A549 (cell line): Measurements from ENCODE around the gene UIMC1. TPM values are rescaled to one million over a fixed set of nuclear protein-coding genes. Genes with fewer than 3 reads are reported as not detected.

Experiments
- ATAC-seq, 2 experiments: fragments of 200-7000 bp in 1 of 2; fragments of >200 bp in 1 of 2; cut with Nextera tagmentation in 1 of 2; cut with Tn5 transposase in 1 of 2; 3 replicates each; pipeline versions ENCODE4 v1.8.0 to v1.9.1; 2018 to 2020; ENCODE audit warnings: mild to moderate bottlenecking in 1 of 2, moderate library complexity in 1 of 2
- CTCF ChIA-PET: fragments of 300-600 bp; sonication (Branson Sonifier 250); formaldehyde crosslinking; extraction: SDS; loops from one replicate; lab custom pipeline; 2021; ENCODE audit warnings: antibody characterized with exemption, inconsistent platforms; lab: Yijun Ruan, JAX
- POLR2A ChIA-PET: fragments of 350-600 bp; formaldehyde crosslinking; extraction: SDS; loops from one replicate; lab custom pipeline; 2021; ENCODE audit warnings: antibody characterized with exemption, inconsistent platforms; lab: Yijun Ruan, JAX
- DNase-seq, 2 experiments: peaks; one replicate each; pipeline versions ENCODE4 v3.0.0 to v3.0.0-alpha.2; 2011 to 2016; ENCODE audit warnings: low read depth in 1 of 2, low spot score in 1 of 2
- FAIRE-seq: peaks from 2 replicates; lab custom pipeline; 2011; peaks lifted over from hg19 to GRCh38; lab: Jason Lieb, UNC
- H3K27ac ChIP-seq, 2 experiments: fragments of >200 bp; sonication (Bioruptor Twin); formaldehyde crosslinking; 3 replicates each; pipeline ENCODE4 v1.5.1; 2016 to 2017
- H3K4me1 ChIP-seq: fragments of >200 bp; sonication (Bioruptor Twin); formaldehyde crosslinking; 3 replicates; pipeline ENCODE4 v1.6.1; 2016
- H3K4me2 ChIP-seq: fragments of >200 bp; sonication (Bioruptor Twin); formaldehyde crosslinking; 3 replicates; pipeline ENCODE4 v1.6.1; 2016
- H3K4me3 ChIP-seq: fragments of >200 bp; sonication (Bioruptor Twin); formaldehyde crosslinking; 3 replicates; pipeline ENCODE4 v1.5.1; 2016
- H3K9me3 ChIP-seq: fragments of >200 bp; sonication (Bioruptor Twin); formaldehyde crosslinking; 3 replicates; pipeline ENCODE4 v1.6.1; 2016
- ATOH8 ChIP-seq: fragments of 250-450 bp; sonication (Bioruptor Pico); IDR thresholded peaks from 2 replicates; pipeline ENCODE4 v1.5.0; 2020; ENCODE audit warnings: low read depth, mild to moderate bottlenecking, moderate library complexity
- BCL3 ChIP-seq: fragments of >200 bp; sonication (Bioruptor Twin); formaldehyde crosslinking; IDR thresholded peaks from 3 replicates; pipeline ENCODE4 v1.6.1; 2016
- BHLHE40 ChIP-seq: IDR thresholded peaks from 2 replicates; pipeline ENCODE4 v1.6.1; 2012; ENCODE audit warnings: low read depth, low read length, inconsistent platforms
- CBX2 ChIP-seq: fragments of 200-600 bp; sonication (generic); IDR thresholded peaks from 2 replicates; pipeline ENCODE4 v1.6.1; 2016; ENCODE audit warnings: low read depth, mild to moderate bottlenecking, borderline replicate concordance
- CBX8 ChIP-seq: fragments of 200-600 bp; sonication (generic); IDR thresholded peaks from 2 replicates; pipeline ENCODE4 v1.6.1; 2016
- CHD4 ChIP-seq: fragments of 200-600 bp; sonication (generic); IDR thresholded peaks from 2 replicates; pipeline ENCODE4 v1.6.1; 2016; ENCODE audit warnings: antibody characterized with exemption, mild to moderate bottlenecking, borderline replicate concordance
- EHF ChIP-seq: fragments of 250-450 bp; sonication (Bioruptor Pico); IDR thresholded peaks from 2 replicates; pipeline ENCODE4 v1.5.0; 2020; ENCODE audit warnings: mild to moderate bottlenecking
- EHMT2 ChIP-seq: fragments of 200-600 bp; sonication (generic); IDR thresholded peaks from 2 replicates; pipeline ENCODE4 v1.6.1; 2016; ENCODE audit warnings: antibody characterized with exemption, low read depth, mild to moderate bottlenecking, moderate library complexity
- ESRRA ChIP-seq: fragments of 150-350 bp; IDR thresholded peaks from 2 replicates; pipeline ENCODE4 v1.6.1; 2014; ENCODE audit warnings: mild to moderate bottlenecking, low read length, borderline replicate concordance
- FOSL2 ChIP-seq, 2 experiments: fragments of 450-650 bp in 1 of 2; fragments of >200 bp in 1 of 2; sonication (Bioruptor Twin) in 1 of 2; formaldehyde crosslinking; IDR thresholded peaks; 2 replicates each; pipeline versions ENCODE4 v1.5.0 to v1.6.1; 2016 to 2020; ENCODE audit warnings: mild to moderate bottlenecking in 1 of 2, moderate library complexity in 1 of 2
- GATA3 ChIP-seq: IDR thresholded peaks from 2 replicates; pipeline ENCODE4 v1.6.1; 2012; ENCODE audit warnings: borderline replicate concordance
- HDAC2 ChIP-seq: fragments of 200-600 bp; sonication (generic); IDR thresholded peaks from 2 replicates; pipeline ENCODE4 v1.6.1; 2016
- HES2 ChIP-seq: fragments of >200 bp; sonication (Bioruptor Twin); formaldehyde crosslinking; IDR thresholded peaks from 2 replicates; pipeline ENCODE4 v1.6.1; 2016
- HOXA7 ChIP-seq: fragments of 250-450 bp; sonication (Bioruptor Pico); IDR thresholded peaks from 2 replicates; pipeline ENCODE4 v1.5.0; 2020; ENCODE audit warnings: mild to moderate bottlenecking, moderate library complexity
- HOXB13 ChIP-seq: fragments of 250-450 bp; sonication (Bioruptor Pico); IDR thresholded peaks from 2 replicates; pipeline ENCODE4 v1.5.0; 2020; ENCODE audit warnings: low read depth, mild to moderate bottlenecking, moderate library complexity
- JUN ChIP-seq, 2 experiments: fragments of >200 bp; sonication (Bioruptor Twin); formaldehyde crosslinking; IDR thresholded peaks; 2 replicates in 1 of 2; 3 replicates in 1 of 2; pipeline ENCODE4 v1.6.1; 2016 to 2017
- KDM1A ChIP-seq: fragments of 200-600 bp; sonication (generic); IDR thresholded peaks from 2 replicates; pipeline ENCODE4 v1.6.1; 2016; ENCODE audit warnings: low read depth, mild to moderate bottlenecking
- KDM5A ChIP-seq: fragments of 200-600 bp; sonication (generic); IDR thresholded peaks from 2 replicates; pipeline ENCODE4 v1.6.1; 2016; ENCODE audit warnings: antibody characterized with exemption, mild to moderate bottlenecking
- MAFK ChIP-seq: fragments of 450-650 bp; IDR thresholded peaks from 2 replicates; pipeline ENCODE4 v1.6.1; 2014; ENCODE audit not compliant: partially characterized antibody
- MAZ ChIP-seq: fragments of 150-350 bp; IDR thresholded peaks from 2 replicates; pipeline ENCODE4 v1.6.1; 2014; ENCODE audit warnings: antibody characterized with exemption, low read depth, low read length, borderline replicate concordance
- MYC ChIP-seq: IDR thresholded peaks from 2 replicates; pipeline ENCODE4 v1.6.1; 2012; ENCODE audit warnings: mild to moderate bottlenecking, inconsistent platforms, low read length, improper control_type of control experiment, borderline replicate concordance
- POLR2A ChIP-seq: IDR thresholded peaks from 2 replicates; pipeline ENCODE4 v1.6.1; 2012; ENCODE audit warnings: mild to moderate bottlenecking, low read length
- POLR2AphosphoS2 ChIP-seq: conservative IDR thresholded peaks from 2 replicates; pipeline ENCODE4 v1.6.1; 2012; ENCODE audit warnings: low read length, improper control_type of control experiment, inconsistent platforms
- RARB ChIP-seq: fragments of 250-450 bp; sonication (Bioruptor Pico); IDR thresholded peaks from 2 replicates; pipeline ENCODE4 v1.8.0; 2021; ENCODE audit warnings: mild to moderate bottlenecking, moderate library complexity
- RFX5 ChIP-seq: fragments of 450-650 bp; IDR thresholded peaks from 2 replicates; pipeline ENCODE4 v1.7.1; 2014; ENCODE audit warnings: antibody characterized with exemption, mild to moderate bottlenecking, moderate library complexity
- SREBF2 ChIP-seq: fragments of 450-650 bp; IDR thresholded peaks from 2 replicates; pipeline ENCODE4 v1.6.1; 2014; ENCODE audit warnings: mild to moderate bottlenecking, moderate library complexity
- TP53 ChIP-seq: fragments of 250-450 bp; sonication (Bioruptor Pico); IDR thresholded peaks from 2 replicates; pipeline ENCODE4 v1.5.0; 2021; ENCODE audit warnings: mild to moderate bottlenecking, moderate library complexity
- USF2 ChIP-seq: fragments of 450-650 bp; IDR thresholded peaks from 2 replicates; pipeline ENCODE4 v1.6.1; 2014; ENCODE audit warnings: antibody characterized with exemption
- WGBS: methylation state at CpG from one replicate; pipeline ENCODE4 v1.1.6; 2017; ENCODE audit errors: missing lambda C conversion rate; 5-methylcytosine and 5-hydroxymethylcytosine counted together
- polyA plus RNA-seq, 4 experiments: library from polyadenylated mRNA; depleted of rRNA in 3 of 4; stranded (reverse); fragments of >200 nt; fragmentation: RNase III in 1 of 4; extraction: RNeasy Plus Mini Kit Qiagen cat#74134 plus additional on column Dnase treatment in 1 of 4; gene quantifications; 2 replicates in 3 of 4; 3 replicates in 1 of 4; pipeline ENCODE4 v1.2.3, GENCODE V29; 2011 to 2017

The UIMC1 gene
- polyA plus RNA-seq, 2 of the 4 experiments (the other 2 are of a cell fraction), result 47.8 to 52.5 TPM

- Histone ChIP-seq H3K27ac (no peak overlapping the region), H3K9me3 (no peaks in the 10 kb centered on the region), H3K4me3 (no peak overlapping the region), H3K4me1 (no peaks in the 10 kb centered on the region), H3K4me2 (no peak overlapping the region)
- ChIA-PET CTCF (interaction anchor here (1.0 to 1.5 kb wide), 5 partner anchors 10 to 286 kb away, joined by 3 to 4 read pairs (median 3); no protein-coding TSS in a partner anchor), POLR2A (no interaction called here)
- TF ChIP-seq USF2 (no peak), EHMT2 (no peak), MAFK (no peak), EHF (no peak), BCL3 (no peak), CHD4 (no peak), CBX8 (no peak), HES2 (no peak), RARB (CRISPR knock-in tag) (no peak), KDM1A (no peak), MYC (no peak)
- no peak for FAIRE-seq
- 89% methylated on average over 1 of the region's 1 CpG for WGBS
- no peak for DNase-seq
- no peak for ATAC-seq
Observed at GRCh38 chr5:176943816-176944215, 62.8 kb downstream of the UIMC1 start.

- Histone ChIP-seq H3K4me3 (no peak overlapping the region), H3K27ac (no peak overlapping the region), H3K9me3 (no peaks in the 10 kb centered on the region), H3K4me2 (no peak overlapping the region), H3K4me1 (no peaks in the 10 kb centered on the region)
- 84% methylated on average over 9 of the region's 9 CpGs for WGBS
- TF ChIP-seq KDM5A (no peak), TP53 (CRISPR knock-in tag) (no peak), POLR2AphosphoS2 (no peak), HES2 (no peak), BHLHE40 (no peak)
- ATAC-seq (no peak), FAIRE-seq (no peak), DNase-seq (no peak)
- ChIA-PET POLR2A (interaction anchor here (0.6 kb wide), 1 partner anchor 172 kb away, joined by 3 read pairs; no protein-coding TSS in a partner anchor), CTCF (interaction anchor here (0.7 to 1.5 kb wide), 5 partner anchors 23 to 281 kb away, joined by 3 to 4 read pairs (median 3); no protein-coding TSS in a partner anchor)
Observed at GRCh38 chr5:176941951-176942350, 64.6 kb downstream of the UIMC1 start.

GRCh38 chr5:176938472-176938871 lies 68.1 kb downstream of the UIMC1 start:
- 95% methylated on average over 1 of the region's 1 CpG for WGBS
- ATAC-seq (no peak), FAIRE-seq (no peak), DNase-seq (no peak)
- H3K4me2 ChIP-seq, result no peak overlapping the region
- POLR2A ChIA-PET, result no interaction called here
- H3K4me1 ChIP-seq, result no peaks in the 10 kb centered on the region
- H3K4me3 ChIP-seq, result no peak overlapping the region
- no peak overlapping the region for H3K27ac ChIP-seq
- CTCF ChIA-PET, result interaction anchor here (0.8 to 1.6 kb wide), 7 partner anchors 10 to 278 kb away, joined by 3 to 6 read pairs (median 3); no protein-coding TSS in a partner anchor
- H3K9me3 ChIP-seq, result no peaks in the 10 kb centered on the region
- TF ChIP-seq ATOH8 (CRISPR knock-in tag) (no peak), HOXA7 (CRISPR knock-in tag) (no peak), MAZ (no peak), ESRRA (no peak), HDAC2 (no peak), FOSL2 (IDR thresholded peaks at IDR 0.05) (no peak), FOSL2 (CRISPR knock-in tag; IDR thresholded peaks at IDR 0.05) (no peak), GATA3 (no peak), USF2 (no peak), JUN (IDR thresholded peaks at IDR 0.05) (no peak), POLR2A (no peak), RFX5 (no peak), CBX8 (no peak), SREBF2 (no peak), HOXB13 (CRISPR knock-in tag) (no peak), CBX2 (no peak)
